H1 (cell line): ENCODE data around the gene OR52E4. TPM values are rescaled to one million over a fixed set of nuclear protein-coding genes. Genes with fewer than 3 reads are reported as not detected.

Source experiments
- CTCF ChIA-PET: fragments of 300-600 bp; sonication (Branson Sonifier 250); formaldehyde crosslinking; loops from one replicate; lab custom pipeline; 2021; ENCODE audit not compliant: partially characterized antibody; lab: Charles Lee
- POLR2A ChIA-PET: fragments of 300-600 bp; sonication (Branson Sonifier 250); formaldehyde crosslinking; loops from one replicate; lab custom pipeline; 2021; ENCODE audit warnings: inconsistent platforms; ENCODE audit not compliant: partially characterized antibody; lab: Charles Lee
- DNase-seq, 2 experiments: peaks; one replicate each; pipeline versions ENCODE4 v3.0.0 to v3.0.0-alpha.2; 2010 to 2022; ENCODE audit warnings: low spot score in 2 of 2, low read depth in 1 of 2, mixed read lengths in 1 of 2
- FAIRE-seq: peaks from 2 replicates; lab custom pipeline; 2011; peaks lifted over from hg19 to GRCh38; lab: Jason Lieb, UNC
- H2AFZ ChIP-seq: 2 replicates; pipeline ENCODE4 v1.8.1; 2012; ENCODE audit warnings: low read length, inconsistent platforms
- H2AK5ac ChIP-seq: 2 replicates; pipeline ENCODE4 v1.6.1; 2013; ENCODE audit warnings: low read depth, low read length
- H2BK120ac ChIP-seq: replicated peaks from 2 replicates; pipeline ENCODE3; 2013; ENCODE audit warnings: low read depth, low read length, inconsistent platforms
- H2BK12ac ChIP-seq: 2 replicates; pipeline ENCODE4 v1.6.1; 2013; ENCODE audit warnings: low read depth, low read length
- H2BK15ac ChIP-seq: 2 replicates; pipeline ENCODE4 v1.6.1; 2013; ENCODE audit warnings: low read length
- H2BK20ac ChIP-seq: 2 replicates; pipeline ENCODE4 v1.6.1; 2013; ENCODE audit warnings: low read length
- H2BK5ac ChIP-seq: 2 replicates; pipeline ENCODE4 v1.6.1; 2013; ENCODE audit warnings: low read depth, low read length
- H3K14ac ChIP-seq: 2 replicates; pipeline ENCODE4 v1.6.1; 2013; ENCODE audit warnings: inconsistent platforms; ENCODE audit not compliant: insufficient read length
- H3K18ac ChIP-seq: 2 replicates; pipeline ENCODE4 v1.6.1; 2013; ENCODE audit warnings: low read length; ENCODE audit errors: extremely low read depth
- H3K23ac ChIP-seq: 2 replicates; pipeline ENCODE4 v1.6.1; 2013; ENCODE audit warnings: inconsistent platforms; ENCODE audit not compliant: insufficient read length
- H3K23me2 ChIP-seq: 2 replicates; pipeline ENCODE4 v1.6.1; 2013; ENCODE audit warnings: low read depth, low read length
- H3K27ac ChIP-seq: 2 replicates; pipeline ENCODE4 v1.6.1; 2011; ENCODE audit warnings: low read depth, low read length, inconsistent platforms
- H3K27me3 ChIP-seq, 4 experiments: replicated peaks in 1 of 4; 1 replicate in 1 of 4; 2 replicates in 3 of 4; pipeline versions ENCODE4 v1.6.1 to v1.8.1; 2011 to 2013; ENCODE audit warnings: low read length in 3 of 4, mild to moderate bottlenecking in 3 of 4, inconsistent platforms in 2 of 4, mixed read lengths in 2 of 4, moderate library complexity in 1 of 4; ENCODE audit not compliant: control insufficient read depth in 3 of 4, insufficient read depth in 3 of 4; ENCODE audit errors: extremely low read depth in 1 of 4
- H3K36me3 ChIP-seq, 4 experiments: 2 replicates each; pipeline versions ENCODE4 v1.6.1 to v1.8.1; 2011 to 2013; ENCODE audit warnings: mild to moderate bottlenecking in 4 of 4, low read length in 3 of 4, moderate library complexity in 2 of 4, control low read depth in 1 of 4, inconsistent platforms in 1 of 4; ENCODE audit not compliant: insufficient read depth in 4 of 4, control insufficient read depth in 2 of 4
- H3K4ac ChIP-seq: replicated peaks from 2 replicates; pipeline ENCODE3; 2013; ENCODE audit warnings: low read length, low read depth, mixed read lengths, inconsistent platforms; ENCODE audit not compliant: insufficient read length
- H3K4me1 ChIP-seq, 4 experiments: replicated peaks in 1 of 4; 1 replicate in 1 of 4; 2 replicates in 3 of 4; pipeline versions ENCODE4 v1.6.1 to v1.8.1; 2011 to 2013; ENCODE audit warnings: low read length in 3 of 4, inconsistent platforms in 2 of 4, mixed read lengths in 1 of 4; ENCODE audit not compliant: insufficient read depth in 4 of 4, control insufficient read depth in 3 of 4
- H3K4me2 ChIP-seq, 2 experiments: 2 replicates each; pipeline versions ENCODE4 v1.6.1 to v1.8.1; 2011 to 2013; ENCODE audit warnings: low read depth in 2 of 2, low read length in 2 of 2, control low read depth in 1 of 2, inconsistent platforms in 1 of 2, mild to moderate bottlenecking in 1 of 2; ENCODE audit not compliant: insufficient read depth in 1 of 2
- H3K4me3 ChIP-seq, 4 experiments: fragments of 200-600, 300-600 bp in 1 of 4; sonication (generic), shearing (Covaris generic), sonication (Bioruptor Twin) in 1 of 4; 2 replicates each; pipeline versions ENCODE4 v1.5.1 to v1.8.1; 2011 to 2016; ENCODE audit warnings: low read length in 4 of 4, low read depth in 3 of 4, control low read depth in 2 of 4, inconsistent platforms in 2 of 4, mild to moderate bottlenecking in 2 of 4, mixed read lengths in 1 of 4, moderate library complexity in 1 of 4; ENCODE audit not compliant: insufficient read depth in 2 of 4; ENCODE audit errors: extremely low read depth in 1 of 4
- H3K56ac ChIP-seq: replicated peaks from 2 replicates; pipeline ENCODE3; 2013; ENCODE audit warnings: low read depth, mild to moderate bottlenecking, mixed read lengths, low read length, inconsistent platforms; ENCODE audit not compliant: insufficient read length
- H3K79me1 ChIP-seq: 2 replicates; pipeline ENCODE4 v1.6.1; 2013; ENCODE audit warnings: low read depth, low read length, control low read depth
- H3K79me2 ChIP-seq, 2 experiments: 2 replicates each; pipeline versions ENCODE4 v1.6.1 to v1.8.1; 2012 to 2013; ENCODE audit warnings: low read length in 2 of 2, mild to moderate bottlenecking in 2 of 2, inconsistent platforms in 1 of 2; ENCODE audit not compliant: insufficient read depth in 2 of 2, control insufficient read depth in 1 of 2
- H3K9ac ChIP-seq, 4 experiments: replicated peaks in 1 of 4; 1 replicate in 1 of 4; 2 replicates in 3 of 4; pipeline versions ENCODE4 v1.6.1 to v1.8.1; 2011 to 2013; ENCODE audit warnings: low read depth in 3 of 4, low read length in 3 of 4, control low read depth in 2 of 4, mild to moderate bottlenecking in 2 of 4, moderate library complexity in 2 of 4, inconsistent platforms in 1 of 4; ENCODE audit errors: extremely low read depth in 1 of 4
- H3K9me3 ChIP-seq, 2 experiments: 2 replicates each; pipeline versions ENCODE4 v1.6.1 to v1.8.1; 2012 to 2013; ENCODE audit warnings: mild to moderate bottlenecking in 2 of 2, moderate library complexity in 2 of 2, control low read depth in 1 of 2, inconsistent platforms in 1 of 2, low read depth in 1 of 2, low read length in 1 of 2, mixed read lengths in 1 of 2; ENCODE audit not compliant: insufficient read depth in 2 of 2
- H4K20me1 ChIP-seq, 2 experiments: replicated peaks in 1 of 2; 2 replicates each; pipeline versions ENCODE3 to v1.8.1; 2011 to 2013; ENCODE audit warnings: inconsistent platforms in 2 of 2, low read length in 2 of 2, mild to moderate bottlenecking in 1 of 2; ENCODE audit not compliant: insufficient read depth in 2 of 2, control insufficient read depth in 1 of 2
- H4K5ac ChIP-seq: 2 replicates; pipeline ENCODE4 v1.6.1; 2013; ENCODE audit warnings: low read length, low read depth, mixed read lengths, inconsistent platforms; ENCODE audit not compliant: insufficient read length
- H4K8ac ChIP-seq: 2 replicates; pipeline ENCODE4 v1.8.0; 2013; ENCODE audit warnings: mild to moderate bottlenecking, moderate library complexity, low read length, inconsistent platforms; ENCODE audit not compliant: insufficient read depth; ENCODE audit errors: extremely low read depth
- H4K91ac ChIP-seq: replicated peaks from 2 replicates; pipeline ENCODE3; 2013; ENCODE audit warnings: low read length, mixed read lengths, inconsistent platforms; ENCODE audit not compliant: insufficient read length
- CBX5 ChIP-seq: fragments of 300-800, 300-1000 bp; sonication (generic); IDR thresholded peaks from 2 replicates; pipeline ENCODE4 v1.7.1; 2016; ENCODE audit warnings: antibody characterized with exemption, low read length, low read depth
- CTBP2 ChIP-seq: IDR thresholded peaks from 2 replicates; pipeline ENCODE4 v1.7.0; 2011; ENCODE audit warnings: borderline replicate concordance, mild to moderate bottlenecking, moderate library complexity, mixed read lengths, low read length; ENCODE audit not compliant: insufficient read depth, insufficient read length
- EGR1 ChIP-seq: IDR thresholded peaks from 2 replicates; pipeline ENCODE4 v1.6.1; 2011; ENCODE audit warnings: low read depth, low read length, borderline replicate concordance
- MAFK ChIP-seq: IDR thresholded peaks from 2 replicates; pipeline ENCODE4 v1.6.1; 2012; ENCODE audit warnings: low read depth, mild to moderate bottlenecking, improper control_type of control experiment, low read length
- NRF1 ChIP-seq: IDR thresholded peaks from 2 replicates; pipeline ENCODE4 v1.6.1; 2011; ENCODE audit warnings: mild to moderate bottlenecking, low read depth, low read length, improper control_type of control experiment
- POLR2A ChIP-seq, 2 experiments: IDR thresholded peaks; 1 replicate in 1 of 2; 2 replicates in 1 of 2; pipeline ENCODE4 v1.6.1; 2011; ENCODE audit warnings: low read depth in 2 of 2, low read length in 2 of 2, mild to moderate bottlenecking in 2 of 2; ENCODE audit errors: control extremely low read depth in 1 of 2
- RBBP5 ChIP-seq: IDR thresholded peaks from 2 replicates; pipeline ENCODE4 v1.7.1; 2012; ENCODE audit warnings: low read depth, mild to moderate bottlenecking, inconsistent platforms, low read length, moderate library complexity, borderline replicate concordance
- RNF2 ChIP-seq: fragments of 200-900, 300-1000 bp; sonication (generic); IDR thresholded peaks from 2 replicates; pipeline ENCODE4 v1.7.1; 2016; ENCODE audit warnings: borderline replicate concordance, low read depth, mild to moderate bottlenecking, antibody characterized with exemption, low read length; ENCODE audit not compliant: poor library complexity, severe bottlenecking; ENCODE audit errors: missing control alignments
- SIN3A ChIP-seq, 2 experiments: IDR thresholded peaks in 1 of 2; conservative IDR thresholded peaks in 1 of 2; 2 replicates each; pipeline ENCODE4 v1.6.1; 2011 to 2012; ENCODE audit warnings: low read length in 2 of 2, improper control_type of control experiment in 1 of 2, low read depth in 1 of 2, mild to moderate bottlenecking in 1 of 2
- SP1 ChIP-seq: IDR thresholded peaks from 2 replicates; pipeline ENCODE4 v1.6.1; 2011; ENCODE audit warnings: low read depth, low read length
- SRF ChIP-seq: IDR thresholded peaks from 2 replicates; pipeline ENCODE4 v1.6.1; 2011; ENCODE audit warnings: mild to moderate bottlenecking, low read depth, low read length, moderate library complexity
- TAF7 ChIP-seq: optimal IDR thresholded peaks from 2 replicates; pipeline ENCODE3; 2011; ENCODE audit warnings: low read depth, mild to moderate bottlenecking, inconsistent platforms, low read length, moderate library complexity, borderline replicate concordance
- TEAD4 ChIP-seq: IDR thresholded peaks from 2 replicates; pipeline ENCODE4 v1.6.1; 2012; ENCODE audit warnings: low read depth, low read length, inconsistent platforms, mixed read lengths
- WGBS, 2 experiments: shearing (Covaris generic) in 1 of 2; methylation state at CpG; one replicate each; pipeline versions ENCODE4 v1.1.6 to v1.1.7; 2013 to 2015; ENCODE audit warnings: low lambda C conversion rate in 2 of 2, mixed read lengths in 2 of 2, inconsistent platforms in 1 of 2, low coverage in 1 of 2, missing lambda C conversion rate in 1 of 2; ENCODE audit not compliant: insufficient replicate concordance in 2 of 2, insufficient coverage in 1 of 2, insufficient read length in 1 of 2; ENCODE audit errors: extremely low coverage in 1 of 2, missing lambda C conversion rate in 1 of 2; 5-methylcytosine and 5-hydroxymethylcytosine counted together
- polyA plus RNA-seq, 7 experiments: library from polyadenylated mRNA; depleted of rRNA in 3 of 7; stranded (reverse) in 5 of 7; unstranded in 2 of 7; fragments of >200 nt in 5 of 7; fragments of 200-250 nt in 2 of 7; gene quantifications; 1 replicate in 5 of 7; 2 replicates in 1 of 7; 4 replicates in 1 of 7; pipeline versions ENCODE4 v1.2.1 to v1.2.3, GENCODE V29; 2011 to 2013; ENCODE audit warnings: missing spikeins in 2 of 7, mixed read lengths in 2 of 7
- total RNA-seq: library from RNA; stranded (reverse); fragmentation: NEBNext Ultra II Directional; extraction: Animal tissue kit (Norgen Biotek cat#: 25700); gene quantifications from 2 replicates; pipeline ENCODE4 v1.2.1, GENCODE V29; 2021

OR52E4 gene
- total and polyA plus RNA-seq, 2 of the 8 experiments (the other 6 are each of a cell fraction or from before 2014, with no cell fraction given), result not detected

- Histone ChIP-seq H2BK5ac (no peak overlapping the region), H3K4me2 (no peak overlapping the region), H3K79me2 (no peaks in the 10 kb centered on the region), H3K23me2 (0 out of 2 replicates have a peak, but pooled peaks cover 1% of the 10 kb centered on the region), H2AK5ac (no peak overlapping the region), H3K4me1 (no peaks in the 10 kb centered on the region), H4K5ac (no peak overlapping the region), H3K4me3 (no peak overlapping the region), H3K23ac (no peak overlapping the region), H3K9ac (no peak overlapping the region), H3K14ac (no peak overlapping the region), H3K56ac (no peak overlapping the region), H2BK20ac (no peak overlapping the region), H3K9me3 (peaks cover 0 to 10% of the 10 kb centered on the region in 2 experiments; a peak in 2 of 4 replicates), H2AFZ (no peak overlapping the region), H4K91ac (no peak overlapping the region), H2BK120ac (no peak overlapping the region), H3K79me1 (no peaks in the 10 kb centered on the region), H3K27ac (no peak overlapping the region), H4K20me1 (no peaks in the 10 kb centered on the region), H4K8ac (no peak overlapping the region), H3K4ac (no peak overlapping the region), H3K18ac (no peak overlapping the region), H3K27me3 (no peaks in the 10 kb centered on the region; a peak in 2 of 7 replicates), H3K36me3 (no peaks in the 10 kb centered on the region), H2BK15ac (no peak overlapping the region), H2BK12ac (no peak overlapping the region)
- CTCF ChIA-PET, result no interaction called here
- POLR2A ChIA-PET, result no interaction called here
- DNase-seq, result no peak
- no peak for FAIRE-seq
- WGBS, 2 experiments, result 93% methylated on average over 11 of the region's 11 CpGs; no CpG with 5 or more reads in 1 of the 2 experiments
- no peak for TF ChIP-seq SRF
- TF ChIP-seq NRF1, result no peak
- no peak for TF ChIP-seq MAFK
- TF ChIP-seq RNF2, result no peak
- no peak for TF ChIP-seq CTBP2
- TF ChIP-seq SIN3A (conservative IDR thresholded peaks at IDR 0.05 in 1 of 2, IDR thresholded peaks at IDR 0.05 in 1 of 2; ENCODE audit: low read depth in 1 of 2, low read length in 2 of 2), result no peak
- no peak for TF ChIP-seq TAF7
- no peak for TF ChIP-seq TEAD4
- no peak for TF ChIP-seq POLR2A (IDR thresholded peaks at IDR 0.05; ENCODE audit: control extremely low read depth in 1 of 2, low read depth in 2 of 2, low read length in 2 of 2)
- TF ChIP-seq RBBP5, result no peak
- TF ChIP-seq CBX5, result no peak
- no peak for TF ChIP-seq SP1
- no peak for TF ChIP-seq EGR1
Observed at GRCh38 chr11:5932671-5933070, 52.2 kb downstream of the OR52E4 start.
